GM18873 (cell line): Measurements from ENCODE around the gene IL18.
"Not testable (repeated sequence)": the region's sequence is repeated elsewhere in the genome, so short reads cannot be mapped to it uniquely, and the experiment has no call there.

Experiments
- ATAC-seq: cut with Tn5 transposase; IDR thresholded peaks from one replicate; pipeline ENCODE4 v1.9.1; 2021; ENCODE audit warnings: mild to moderate bottlenecking, moderate library complexity, moderate number of reproducible peaks; ENCODE audit not compliant: unreplicated experiment, low FRiP score

Gene IL18

DNA sequence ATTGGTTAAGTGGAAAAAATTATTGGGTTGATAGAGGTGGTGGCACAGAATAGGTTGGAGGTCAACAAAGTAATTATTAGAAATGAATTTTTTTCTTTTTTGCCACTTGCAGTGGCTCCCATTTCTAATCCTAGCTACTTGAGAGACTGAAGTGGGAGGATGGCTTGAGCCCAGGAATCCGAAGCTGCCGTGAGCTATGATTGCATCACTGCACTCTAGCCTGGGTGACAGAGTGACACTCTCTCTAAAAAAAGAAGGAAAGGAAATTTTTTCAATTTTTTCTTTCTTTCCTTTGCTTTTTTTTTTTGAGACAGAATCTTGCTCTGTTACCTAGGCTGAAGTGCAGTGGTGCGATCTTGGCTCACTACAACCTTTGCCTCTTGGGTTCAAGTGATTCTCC is 9.3 kb upstream of the IL18 start:
- no peak for ATAC-seq

DNA sequence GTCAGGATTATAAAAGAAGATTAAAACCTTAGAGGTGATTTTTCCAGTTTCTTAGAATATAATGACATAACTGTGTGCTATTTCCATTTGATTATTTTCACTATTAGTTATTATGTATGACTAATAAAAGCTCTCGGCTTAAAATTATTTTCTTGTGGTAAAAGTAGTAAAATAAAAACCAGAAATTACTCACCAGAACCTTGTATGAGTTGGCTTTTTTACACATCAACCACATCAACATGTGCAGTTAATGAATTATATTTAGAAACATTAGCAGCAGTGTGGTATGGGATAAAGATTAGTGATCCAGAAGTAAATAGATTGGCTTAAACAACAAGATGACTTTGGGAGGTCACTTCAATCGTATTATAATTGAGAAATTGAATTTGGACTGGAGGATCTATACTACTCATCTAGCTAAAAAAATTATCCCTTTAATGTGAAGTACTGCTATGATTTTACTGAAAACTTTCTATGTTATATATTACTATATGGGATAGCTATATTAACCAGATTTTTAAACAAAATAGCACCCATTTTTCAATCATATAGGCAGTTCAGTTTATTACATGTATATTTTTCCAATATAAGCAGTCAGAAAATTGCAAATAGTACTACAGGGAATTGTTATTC is 8.6 kb upstream of the IL18 start:
- no peak for ATAC-seq

DNA sequence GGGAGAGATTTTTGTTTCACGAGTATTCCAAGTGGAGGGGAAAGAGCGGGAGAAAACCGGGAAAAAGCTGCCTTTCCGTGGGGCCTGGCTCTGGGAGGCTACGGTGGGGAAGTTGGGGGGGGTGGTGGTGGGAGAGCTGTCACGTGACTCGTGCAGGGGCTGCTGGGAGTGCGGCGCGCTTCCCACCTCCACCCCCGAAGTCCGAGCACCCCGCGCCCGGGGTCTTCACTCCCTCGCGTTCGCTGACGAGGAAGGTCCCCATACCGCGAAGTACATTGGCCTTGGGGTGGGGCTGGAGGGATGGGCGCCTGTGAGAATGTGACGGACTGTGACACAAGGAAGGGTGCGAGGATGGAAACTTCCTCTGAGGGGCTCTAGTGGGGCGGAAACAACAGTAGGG is 3.3 kb upstream of the IL18 start, which contains the start of gene TEX12:
TEX12 (plus strand) TSS at position 228 of the 400 bp plus-strand sequence. CDS start 1,897 bp downstream, outside the sequence.
- ATAC-seq: no peak

DNA sequence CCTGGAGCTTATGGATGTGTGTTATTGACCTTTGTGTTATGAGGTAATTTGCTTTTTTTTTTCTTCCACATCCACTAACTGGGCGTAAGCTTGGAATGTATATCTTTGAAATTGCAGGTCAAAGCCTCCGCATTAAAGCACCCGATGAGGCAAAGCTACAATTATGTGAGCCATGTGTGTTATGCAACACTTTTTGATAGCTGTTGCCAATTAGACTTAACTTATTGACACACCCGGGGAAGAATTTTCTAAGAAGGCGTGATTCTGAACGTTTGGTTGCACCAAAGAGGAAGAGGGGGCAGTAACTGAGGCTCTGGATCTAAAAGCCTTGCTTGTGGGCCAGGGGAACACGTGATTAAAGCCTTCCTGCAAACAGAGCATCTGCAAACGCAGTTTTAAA is 2.7 kb upstream of the IL18 start:
- no peak for ATAC-seq

DNA sequence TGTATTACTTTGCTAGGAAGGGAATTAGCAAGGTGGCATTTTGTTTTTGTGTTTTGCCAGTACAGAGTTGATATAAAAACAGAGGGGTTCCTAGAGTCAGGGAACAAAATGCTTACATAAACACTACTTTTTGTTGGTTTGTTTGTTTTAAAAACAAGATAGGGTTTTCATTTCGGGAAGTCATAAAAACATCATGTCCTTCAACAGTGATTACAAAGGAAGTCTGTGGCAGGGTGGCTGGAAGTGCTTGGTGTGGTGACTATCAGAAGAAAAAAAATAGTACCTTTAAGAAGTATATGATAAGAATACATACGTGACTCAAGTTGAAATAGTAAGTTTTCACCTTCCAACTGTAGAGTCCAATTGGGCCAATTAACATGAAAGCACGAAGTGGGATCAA is 1.2 kb upstream of the IL18 start:
- ATAC-seq: no peak

DNA sequence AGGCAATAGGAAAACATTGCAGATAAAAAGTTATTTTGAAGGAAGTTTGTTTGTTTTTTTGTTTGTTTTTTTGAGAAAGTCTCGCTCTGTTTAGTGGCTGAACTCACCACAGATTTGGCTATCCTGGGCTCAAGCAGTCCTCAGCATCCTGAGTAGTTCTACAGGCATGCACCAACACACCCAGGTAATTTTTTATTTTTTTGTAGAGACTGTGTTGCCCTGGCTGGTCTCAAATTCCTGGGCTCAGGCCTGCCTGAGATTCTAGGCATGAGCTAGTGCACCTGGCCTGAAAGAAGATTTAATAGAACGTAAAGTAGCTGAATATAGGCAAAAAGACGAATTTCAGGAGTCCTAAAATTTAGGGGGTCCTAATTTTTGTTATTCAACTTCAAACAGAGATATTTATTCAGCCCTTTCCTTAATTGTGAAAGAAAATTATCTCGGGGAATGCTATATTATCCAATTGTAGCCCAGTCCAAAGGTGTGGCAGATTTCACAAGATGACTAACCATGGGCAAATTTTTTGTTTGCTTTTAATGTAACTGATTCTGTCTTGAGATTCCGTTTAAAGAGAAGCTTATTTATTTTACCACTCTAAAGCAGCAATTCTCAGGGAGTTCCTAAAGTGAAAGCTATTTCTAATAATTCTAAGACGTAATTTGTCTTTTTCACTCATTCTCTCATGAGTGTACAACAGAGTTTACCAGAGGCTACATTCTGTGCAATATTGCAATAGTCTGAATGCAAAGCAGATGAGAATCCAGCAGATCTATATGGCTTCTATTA is 940 bp downstream of the IL18 start:
- no peak for ATAC-seq

DNA sequence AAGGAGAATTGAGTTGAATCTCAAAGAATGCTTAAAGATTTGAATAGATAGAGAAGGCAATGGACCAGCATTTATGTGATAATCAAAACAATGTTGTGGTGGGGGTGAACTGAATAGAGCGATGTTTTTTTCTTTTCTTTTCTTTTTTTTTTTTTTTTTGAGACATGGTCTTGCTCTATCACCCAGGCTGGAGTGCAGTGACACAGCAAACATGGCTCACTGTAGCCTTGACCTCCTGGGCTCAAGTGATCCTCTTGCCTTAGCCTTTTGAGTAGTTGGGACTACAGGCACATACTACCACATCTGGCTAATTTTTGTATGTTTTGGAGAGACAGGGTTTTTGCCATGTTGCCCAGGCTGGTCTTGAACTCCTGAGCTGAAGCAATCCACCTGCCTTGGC is 1.7 kb downstream of the IL18 start:
- ATAC-seq: not testable (repeated sequence)

DNA sequence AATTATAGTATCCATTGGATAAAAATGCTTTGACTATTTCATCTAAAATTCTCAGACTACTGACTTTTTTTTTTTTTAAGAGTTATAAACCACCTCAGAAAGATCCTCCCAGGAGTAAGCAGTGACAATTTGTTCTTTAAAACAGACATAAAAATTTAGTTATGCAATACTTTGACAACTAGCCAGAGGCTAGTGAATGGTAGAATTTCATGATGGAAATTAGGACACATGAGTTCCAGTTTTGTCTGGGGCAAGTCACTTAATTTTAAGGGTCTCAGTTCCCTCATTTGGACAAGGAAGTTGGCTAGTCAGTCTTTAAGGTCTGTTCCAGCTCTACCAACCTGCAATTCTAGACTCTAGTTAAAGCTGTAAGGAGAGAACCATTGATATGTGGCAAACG is 2.9 kb downstream of the IL18 start:
- no peak for ATAC-seq

DNA sequence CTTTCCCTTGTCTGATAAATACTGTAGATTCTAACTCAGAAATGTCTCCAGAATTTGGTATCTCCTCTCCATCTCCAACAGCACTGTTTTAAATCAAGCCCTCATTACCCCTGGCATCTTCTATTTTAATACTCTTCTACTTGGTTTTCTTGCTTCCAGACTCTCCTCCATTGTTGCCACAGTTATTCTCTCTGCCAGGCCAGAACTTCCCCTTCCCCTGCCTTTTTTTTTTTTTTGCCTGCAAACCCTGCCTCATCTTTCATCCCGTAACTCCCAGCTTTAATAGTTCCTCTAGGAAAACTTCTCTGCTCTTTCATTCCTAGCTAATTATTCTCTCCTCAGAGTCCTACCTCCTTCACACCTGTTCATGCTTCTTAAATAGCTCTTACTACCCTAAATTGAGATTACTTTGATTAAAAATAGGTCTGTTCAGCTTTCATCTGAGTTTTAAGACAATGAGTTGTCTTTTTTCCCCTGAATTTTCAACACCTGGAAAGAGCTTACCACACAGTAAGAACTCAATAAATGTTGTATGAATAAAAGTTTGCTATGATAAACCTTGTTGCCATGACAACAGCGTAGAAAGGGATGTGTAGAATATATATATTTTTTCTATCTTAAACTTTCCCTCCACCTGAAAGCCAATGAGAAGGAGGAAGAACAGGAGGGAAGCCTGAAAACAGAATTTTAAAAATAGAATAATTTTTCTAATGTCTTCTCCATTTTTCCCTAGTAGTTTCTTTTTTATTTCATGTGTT is 3.6 kb downstream of the IL18 start:
- no peak for ATAC-seq

DNA sequence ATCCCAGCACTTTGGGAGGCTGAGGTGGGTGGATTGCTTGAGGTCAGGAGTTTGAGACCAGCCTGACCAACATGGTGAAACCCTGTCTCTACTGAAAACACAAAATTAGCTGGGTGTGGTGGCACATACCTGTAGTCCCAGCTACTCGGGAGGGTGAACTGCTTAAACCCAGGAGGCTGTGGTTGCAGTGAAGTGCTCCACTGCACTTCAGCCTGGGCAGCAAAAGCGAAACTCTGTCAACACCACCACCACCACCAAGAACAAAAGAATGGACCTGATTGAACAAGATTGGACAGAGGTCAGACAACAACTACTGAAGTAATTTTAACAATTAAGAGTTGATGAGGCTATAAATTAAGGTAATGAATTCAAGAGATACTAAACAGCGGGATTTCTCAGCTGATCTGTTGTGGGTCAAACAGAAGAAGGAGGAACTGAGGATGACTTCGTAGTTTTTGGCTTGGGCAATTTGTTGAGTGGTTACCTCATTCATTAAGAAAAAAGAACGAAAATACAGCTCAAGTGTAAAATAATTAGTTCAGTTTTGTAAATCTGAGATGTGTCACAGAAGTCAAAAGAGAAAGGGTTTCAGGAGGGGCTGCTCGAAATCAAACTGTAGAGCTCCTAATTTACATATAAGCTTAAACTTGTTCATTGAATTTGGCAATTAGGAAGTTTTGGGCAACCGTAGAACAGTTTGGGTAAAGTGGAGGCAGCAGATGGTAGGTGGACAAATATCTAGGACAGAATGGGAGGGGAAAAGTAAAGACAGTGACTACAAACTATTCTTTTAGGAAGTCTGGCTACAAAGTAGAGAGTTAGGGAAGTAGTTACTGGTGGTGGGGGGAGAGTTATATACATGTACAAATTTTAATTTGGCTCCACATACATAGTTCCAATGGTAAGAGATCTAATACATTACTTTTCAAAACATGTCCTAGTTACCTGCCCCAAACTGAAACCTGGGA is 4.5 kb downstream of the IL18 start:
- ATAC-seq: no peak

DNA sequence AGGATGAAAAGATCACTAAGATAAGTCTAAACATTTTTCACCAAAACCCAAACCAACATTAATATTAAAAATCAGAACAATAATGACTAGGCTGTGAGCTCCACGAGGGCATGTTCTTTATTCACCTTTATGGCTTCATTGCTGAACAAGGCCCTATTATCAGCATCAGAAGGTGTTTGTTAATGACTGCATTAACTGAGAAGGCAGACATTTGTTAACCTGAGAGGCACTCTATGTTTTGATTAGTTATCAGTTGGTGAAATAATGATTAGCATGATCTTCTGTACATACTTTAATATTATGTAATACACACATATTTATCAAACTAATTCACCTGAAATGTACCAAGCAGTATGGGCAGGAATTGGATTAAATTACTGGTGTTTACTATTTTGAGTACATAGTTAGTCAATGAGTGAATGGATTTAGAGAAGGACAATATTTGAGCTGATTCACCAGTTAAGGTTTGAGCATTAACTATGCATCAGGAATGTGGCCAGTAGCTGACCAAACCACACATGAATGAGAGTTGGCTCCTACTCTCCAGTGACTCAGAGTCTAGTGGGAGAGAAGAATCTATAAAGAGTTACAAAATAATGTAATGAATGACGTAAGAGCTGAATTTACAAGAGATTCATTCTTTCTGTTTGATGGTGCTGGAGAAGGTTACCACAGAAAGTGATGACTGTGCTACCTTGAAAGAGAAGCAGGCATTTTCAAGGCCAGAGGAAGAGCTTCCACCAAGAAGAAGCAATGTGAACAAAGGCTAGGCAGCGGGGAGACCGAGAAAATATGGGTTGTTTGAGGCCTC is 6.7 kb downstream of the IL18 start:
- no peak for ATAC-seq

DNA sequence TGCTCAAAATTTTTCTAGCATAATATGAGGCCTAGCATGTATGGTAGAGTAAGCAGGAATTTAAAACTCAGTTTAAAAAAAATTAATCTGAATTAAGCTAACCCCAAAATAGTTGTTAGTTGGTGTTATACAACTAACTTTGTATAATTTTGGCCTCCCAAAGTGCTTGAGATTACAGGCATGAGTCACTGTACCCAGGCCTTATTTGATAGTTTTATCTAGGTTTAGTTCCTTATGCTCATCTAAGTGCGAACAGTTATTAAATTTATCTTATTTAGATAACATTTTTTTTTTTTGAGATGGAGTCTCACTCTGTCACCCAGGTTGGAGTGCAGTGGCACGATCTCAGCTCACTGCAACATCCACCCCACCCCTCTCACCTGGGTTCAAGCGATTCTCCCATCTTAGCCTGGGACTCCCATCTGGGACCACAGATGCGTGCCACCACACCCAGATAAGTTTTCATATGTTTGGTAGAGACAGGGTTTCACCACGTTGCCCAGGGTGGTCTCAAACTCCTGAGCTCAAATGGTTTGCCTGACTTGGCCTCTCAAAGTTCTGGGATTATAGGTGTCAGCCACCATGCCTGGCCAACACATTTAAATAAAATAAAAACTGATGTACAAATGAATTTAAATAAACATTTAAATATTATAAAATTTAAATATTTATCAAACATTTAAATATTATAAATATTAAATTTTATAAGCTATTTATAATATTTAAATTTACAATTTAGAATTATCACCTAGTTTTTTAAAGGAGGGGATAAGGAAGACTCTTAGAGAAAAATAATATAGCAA is 7.5 kb downstream of the IL18 start:
- ATAC-seq: no peak

DNA sequence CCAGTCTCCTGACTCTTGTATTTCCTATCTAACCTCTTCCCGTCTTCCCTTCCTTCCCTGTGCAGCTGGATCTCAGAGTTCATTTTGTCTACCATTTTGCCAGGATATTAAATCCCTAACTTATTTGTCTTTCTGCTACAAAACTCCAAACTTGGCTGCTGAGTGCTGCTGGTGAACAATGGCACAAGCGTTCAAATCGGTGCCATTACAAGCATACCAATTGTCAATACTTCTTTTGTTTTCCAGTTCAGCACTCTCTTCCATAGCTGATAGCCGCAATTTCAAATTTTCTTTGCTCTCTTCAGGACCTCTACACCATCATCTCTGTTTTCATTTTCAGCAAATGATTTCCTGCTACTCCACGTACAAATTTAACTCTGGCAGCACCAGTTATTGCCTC is 13.4 kb downstream of the IL18 start:
- ATAC-seq: no peak

DNA sequence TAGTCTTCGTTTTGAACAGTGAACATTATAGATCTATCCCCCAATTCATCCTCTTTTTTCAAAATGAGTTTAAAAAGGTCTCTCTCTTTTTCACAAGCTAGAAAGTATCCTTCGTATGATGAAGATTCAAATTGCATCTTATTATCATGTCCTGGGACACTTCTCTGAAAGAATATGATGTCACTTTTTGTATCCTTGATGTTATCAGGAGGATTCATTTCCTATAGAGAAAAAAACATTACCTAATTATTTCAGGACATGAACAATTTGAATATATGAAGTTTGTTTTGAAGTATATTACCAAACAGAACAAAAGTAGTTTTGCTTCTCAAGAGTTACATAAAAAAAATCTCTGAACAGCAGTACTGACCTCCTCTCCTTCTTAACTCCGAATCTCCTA is 20.3 kb downstream of the IL18 start:
- ATAC-seq: no peak

DNA sequence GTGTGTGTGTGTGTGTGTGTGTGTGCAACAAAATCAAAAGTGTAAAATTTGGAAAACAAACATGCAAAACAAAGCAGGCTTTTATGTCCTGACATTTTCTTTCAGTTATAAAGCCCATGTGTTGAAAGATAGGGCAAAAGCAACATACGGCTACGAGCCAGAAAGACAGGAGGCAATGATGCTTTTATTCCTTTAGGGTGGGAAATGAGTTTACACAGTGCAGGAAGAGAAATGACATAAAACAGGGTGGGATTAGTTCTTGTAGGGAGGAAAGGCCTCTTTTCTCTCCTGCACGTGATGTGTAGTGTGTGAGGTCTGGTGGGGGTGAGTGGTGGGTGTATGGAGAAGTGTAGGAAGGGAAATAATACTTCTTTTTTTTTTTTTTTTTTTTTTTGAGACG is 29.4 kb downstream of the IL18 start:
- no peak for ATAC-seq

DNA sequence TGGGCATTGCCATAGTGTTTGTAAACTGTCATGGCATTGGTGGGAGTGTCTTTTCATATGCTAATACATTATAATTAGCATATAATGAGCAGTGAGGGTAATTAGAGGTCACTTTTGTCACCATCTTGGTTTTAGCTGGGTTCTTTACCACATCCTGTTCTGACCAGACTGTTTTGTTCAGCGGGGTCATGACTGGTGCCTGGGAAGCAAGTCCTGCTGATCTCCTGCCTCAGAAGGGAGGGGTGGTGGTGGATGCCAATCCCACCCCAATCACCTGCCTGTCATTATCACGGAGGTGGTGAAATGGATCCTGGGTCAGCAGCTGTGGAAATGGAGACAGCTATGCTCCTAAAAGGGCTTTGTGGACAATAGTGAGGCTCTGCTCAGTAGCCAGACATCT is 31.2 kb downstream of the IL18 start:
- ATAC-seq: no peak

DNA sequence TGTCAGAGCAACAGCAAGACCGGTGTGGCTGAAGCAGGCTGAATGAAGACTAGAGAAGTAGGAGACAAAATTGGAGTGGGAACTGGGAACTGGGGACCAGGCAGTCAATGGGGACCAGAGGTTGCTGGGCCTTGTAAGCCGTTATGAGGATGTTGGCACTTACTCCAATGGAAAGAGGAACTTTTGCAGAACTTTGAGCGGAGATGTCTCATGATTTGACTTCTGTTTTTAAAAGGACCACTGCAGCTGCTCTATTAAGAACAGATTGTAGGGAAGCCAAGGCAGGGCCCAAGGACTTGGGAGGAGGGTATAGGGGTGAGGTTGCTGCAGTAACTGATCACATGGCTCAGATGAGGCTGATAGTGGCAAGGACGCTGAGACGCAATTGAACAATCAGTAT is 34.2 kb downstream of the IL18 start:
- no peak for ATAC-seq

DNA sequence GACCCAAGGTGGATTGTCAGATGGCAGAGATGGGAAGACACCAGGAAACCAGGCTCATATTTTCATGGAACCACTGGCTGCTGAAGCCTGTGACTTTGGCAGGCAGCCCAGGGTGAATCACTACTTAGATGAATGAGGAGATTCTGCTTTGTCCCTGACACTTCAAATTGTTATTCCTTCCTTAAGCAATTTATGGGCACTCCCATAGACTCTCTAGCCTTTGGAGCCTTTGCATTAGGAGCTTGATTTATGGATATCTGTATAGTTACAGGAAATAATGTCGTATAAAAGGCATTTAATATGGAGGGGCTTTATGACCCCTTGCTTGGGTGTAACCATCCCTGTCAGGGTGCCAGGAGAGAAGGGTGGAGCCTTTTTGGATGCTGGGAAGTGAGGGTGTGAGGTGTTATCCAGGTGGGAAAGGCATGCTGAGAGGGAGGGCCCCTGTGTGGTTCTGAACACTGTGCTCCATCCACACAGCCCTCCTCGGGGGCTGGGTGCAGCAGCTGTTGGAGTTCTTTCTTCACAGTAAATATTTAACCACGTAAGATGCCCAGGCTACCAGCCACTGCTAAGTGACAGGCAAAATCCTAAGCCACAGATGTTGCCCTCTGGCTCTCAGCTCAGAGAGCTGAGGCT is 35.3 kb downstream of the IL18 start:
- no peak for ATAC-seq
